Neural progenitor cell (in vitro differentiated cells): ENCODE measurements around the gene MRPS21. TPM values are rescaled to one million over a fixed set of nuclear protein-coding genes. Genes with fewer than 3 reads are reported as not detected.

Experiments
- DNase-seq: peaks from one replicate; pipeline ENCODE4 v3.0.0-alpha.2; 2016; ENCODE audit warnings: low spot score
- H2AFZ ChIP-seq: fragments of 200-600 bp; sonication (generic); replicated peaks from 2 replicates; pipeline ENCODE4 v1.6.1; 2016; ENCODE audit warnings: antibody characterized with exemption
- H3F3A ChIP-seq: fragments of 200-600 bp; sonication (generic); 2 replicates; pipeline ENCODE4 v1.6.1; 2016; ENCODE audit warnings: antibody characterized with exemption, low read depth
- H3K27ac ChIP-seq: fragments of 200-600 bp; sonication (generic); 2 replicates; pipeline ENCODE4 v1.5.1; 2016; ENCODE audit warnings: mild to moderate bottlenecking
- H3K27me3 ChIP-seq: fragments of 200-600 bp; sonication (generic); 2 replicates; pipeline ENCODE4 v1.6.1; 2016; ENCODE audit warnings: mild to moderate bottlenecking, moderate library complexity
- H3K36me3 ChIP-seq: fragments of 200-600 bp; sonication (generic); 2 replicates; pipeline ENCODE4 v1.5.1; 2016
- H3K4me1 ChIP-seq: fragments of 200-600 bp; sonication (generic); 2 replicates; pipeline ENCODE4 v1.6.1; 2016; ENCODE audit warnings: mixed run types
- H3K4me2 ChIP-seq: fragments of 200-600 bp; sonication (generic); 2 replicates; pipeline ENCODE4 v1.6.1; 2016
- H3K4me3 ChIP-seq: fragments of 200-600 bp; sonication (generic); 2 replicates; pipeline ENCODE4 v1.5.1; 2016
- H3K79me2 ChIP-seq: fragments of 200-600 bp; sonication (generic); 2 replicates; pipeline ENCODE4 v1.6.1; 2016; ENCODE audit warnings: low read depth
- H3K9ac ChIP-seq: fragments of 200-600 bp; sonication (generic); 2 replicates; pipeline ENCODE4 v1.6.1; 2016
- H3K9me3 ChIP-seq: fragments of 200-600 bp; sonication (generic); 2 replicates; pipeline ENCODE4 v1.5.1; 2016; ENCODE audit warnings: low read depth
- H4K20me1 ChIP-seq: fragments of 200-600 bp; sonication (generic); 2 replicates; pipeline ENCODE4 v1.6.1; 2016; ENCODE audit warnings: low read depth
- H3K27ac Mint-ChIP-seq: 3 replicates; pipeline ENCODE4 v1.8.0; 2021; ENCODE audit warnings: mixed read lengths
- H3K27me3 Mint-ChIP-seq: 2 replicates; pipeline ENCODE4 v1.8.0; 2022; ENCODE audit warnings: low read depth, mild to moderate bottlenecking, inconsistent platforms, moderate library complexity, mixed read lengths; ENCODE audit not compliant: insufficient read depth
- H3K36me3 Mint-ChIP-seq: 3 replicates; pipeline ENCODE4 v1.8.0; 2021; ENCODE audit warnings: mixed read lengths
- H3K4me1 Mint-ChIP-seq: 3 replicates; pipeline ENCODE4 v1.8.0; 2021; ENCODE audit warnings: mixed read lengths
- H3K4me3 Mint-ChIP-seq: 3 replicates; pipeline ENCODE4 v1.8.0; 2021; ENCODE audit warnings: mild to moderate bottlenecking, moderate library complexity, mixed read lengths
- H3K9me3 Mint-ChIP-seq: 3 replicates; pipeline ENCODE4 v1.8.0; 2020; ENCODE audit warnings: mixed read lengths
- EZH2 ChIP-seq: fragments of 200-600 bp; sonication (generic); IDR thresholded peaks from 2 replicates; pipeline ENCODE4 v1.6.1; 2017; ENCODE audit warnings: antibody characterized with exemption, mild to moderate bottlenecking, moderate library complexity
- EZH2phosphoT487 ChIP-seq: fragments of 200-600 bp; sonication (generic); IDR thresholded peaks from 2 replicates; pipeline ENCODE4 v1.6.1; 2017; ENCODE audit warnings: antibody characterized with exemption
- total RNA-seq: library from RNA; depleted of rRNA; stranded (reverse); fragments of >200 nt; gene quantifications from 2 replicates; pipeline ENCODE4 v1.2.3, GENCODE V29; 2015; ENCODE audit warnings: low replicate concordance
- TF ChIP-seq, protein P1 (sequence below): fragments of 200-600 bp; sonication (generic); IDR thresholded peaks from 2 replicates; pipeline ENCODE4 v1.5.1; 2017; ENCODE audit warnings: antibody characterized with exemption, mild to moderate bottlenecking

MRPS21 gene
- total RNA-seq, 1 donor from 2014 or later = 75.1 TPM

DNA sequence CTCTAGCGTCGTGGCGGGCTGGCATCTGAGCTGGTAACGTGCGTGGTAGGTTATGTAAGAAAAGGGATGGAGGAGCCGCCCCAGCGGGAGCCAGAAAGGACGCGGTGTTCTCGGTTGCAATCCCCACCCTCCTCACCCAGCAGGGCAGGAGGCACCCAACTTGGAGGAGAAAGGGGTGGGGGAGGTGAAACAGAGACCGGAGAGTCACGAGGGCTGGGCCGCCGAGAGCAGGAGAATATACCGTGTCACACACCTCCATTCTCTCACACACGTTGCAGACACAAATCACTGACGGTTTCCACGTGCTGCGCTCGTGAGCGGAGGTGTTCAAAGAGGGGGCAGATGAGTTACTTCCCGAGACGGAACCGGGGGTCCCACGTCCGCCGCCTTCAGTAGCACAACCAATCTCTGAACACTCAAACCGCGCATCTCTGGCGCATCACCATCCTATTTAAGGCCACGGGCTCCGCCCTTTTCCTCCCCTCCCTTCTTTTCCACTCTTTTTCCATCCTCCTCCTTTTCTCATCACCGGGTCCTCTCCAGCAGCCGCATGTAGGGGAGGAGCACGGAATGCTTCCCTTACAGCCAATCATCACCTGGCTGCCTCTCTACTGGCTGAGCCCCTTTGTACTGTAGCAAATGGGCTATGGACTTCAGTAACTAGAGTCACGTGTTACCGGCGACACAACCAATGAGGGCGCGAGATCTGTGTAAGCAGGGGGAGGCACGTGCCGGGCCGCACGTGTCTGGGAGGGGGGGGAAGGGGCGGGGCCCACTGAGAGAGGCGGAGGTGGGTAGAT lies 11.7 kb upstream of the MRPS21 start, which contains the start of gene CIART:
Gene CIART (plus strand): TSS at position 797 of the 800 bp plus-strand sequence. CDS start 714 bp downstream, outside the sequence.
- Histone ChIP-seq H3K4me2 (peak within 1 kb of the TSS; percentile 95), H3K4me3 (peak within 1 kb of the TSS; percentile 71), H3K9me3 (no peaks in the 10 kb centered on the region), H3K27me3 (peaks cover 10% of the 10 kb centered on the region), H3F3A (peaks cover 16% of the 10 kb centered on the region), H4K20me1 (no peaks in the 10 kb centered on the region), H3K4me1 (peaks cover 12% of the 10 kb centered on the region), H2AFZ (peak within 1 kb of the TSS; percentile 74), H3K9ac (no peak within 1 kb of the TSS), H3K79me2 (peaks cover 8% of the 10 kb centered on the region), H3K36me3 (no peaks in the 10 kb centered on the region), H3K27ac (no peak within 1 kb of the TSS)
- Mint-ChIP-seq H3K27ac (peak within 1 kb of the TSS; percentile 51), H3K4me1 (peaks cover 34% of the 10 kb centered on the region), H3K27me3 (peaks cover 11% of the 10 kb centered on the region), H3K9me3 (no peaks in the 10 kb centered on the region), H3K4me3 (peak within 1 kb of the TSS; percentile 93), H3K36me3 (peaks cover 25% of the 10 kb centered on the region)
- DNase-seq = peak; percentile 98
- TF ChIP-seq, protein P1, sequence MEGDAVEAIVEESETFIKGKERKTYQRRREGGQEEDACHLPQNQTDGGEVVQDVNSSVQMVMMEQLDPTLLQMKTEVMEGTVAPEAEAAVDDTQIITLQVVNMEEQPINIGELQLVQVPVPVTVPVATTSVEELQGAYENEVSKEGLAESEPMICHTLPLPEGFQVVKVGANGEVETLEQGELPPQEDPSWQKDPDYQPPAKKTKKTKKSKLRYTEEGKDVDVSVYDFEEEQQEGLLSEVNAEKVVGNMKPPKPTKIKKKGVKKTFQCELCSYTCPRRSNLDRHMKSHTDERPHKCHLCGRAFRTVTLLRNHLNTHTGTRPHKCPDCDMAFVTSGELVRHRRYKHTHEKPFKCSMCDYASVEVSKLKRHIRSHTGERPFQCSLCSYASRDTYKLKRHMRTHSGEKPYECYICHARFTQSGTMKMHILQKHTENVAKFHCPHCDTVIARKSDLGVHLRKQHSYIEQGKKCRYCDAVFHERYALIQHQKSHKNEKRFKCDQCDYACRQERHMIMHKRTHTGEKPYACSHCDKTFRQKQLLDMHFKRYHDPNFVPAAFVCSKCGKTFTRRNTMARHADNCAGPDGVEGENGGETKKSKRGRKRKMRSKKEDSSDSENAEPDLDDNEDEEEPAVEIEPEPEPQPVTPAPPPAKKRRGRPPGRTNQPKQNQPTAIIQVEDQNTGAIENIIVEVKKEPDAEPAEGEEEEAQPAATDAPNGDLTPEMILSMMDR = no peak
- TF ChIP-seq EZH2 (no peak), EZH2phosphoT487 (no peak)

DNA sequence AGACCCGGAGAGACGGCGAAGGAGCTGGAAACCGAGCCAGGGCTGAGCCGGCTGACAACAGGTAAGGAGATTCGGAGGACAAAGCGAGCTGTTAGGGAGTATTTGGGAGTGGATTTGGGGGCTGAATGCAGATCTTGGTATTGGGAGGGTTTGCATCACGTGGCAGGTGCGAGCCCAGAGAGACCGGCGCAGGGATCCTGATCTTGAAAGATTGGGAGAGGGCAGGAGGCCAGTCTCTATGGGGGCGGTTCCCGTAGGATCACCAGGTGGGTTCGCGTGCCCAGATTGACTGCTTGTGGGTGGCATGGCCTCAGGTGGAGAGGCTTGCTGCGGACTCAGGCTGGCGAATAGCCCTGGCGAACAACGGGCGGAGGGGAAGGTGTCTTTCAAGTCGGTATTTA lies 11.1 kb upstream of the MRPS21 start:
- H4K20me1 ChIP-seq = no peaks in the 10 kb centered on the region
- peaks cover 10% of the 10 kb centered on the region for H3K27me3 ChIP-seq
- H3K27ac ChIP-seq = no peak overlapping the region
- H3K4me1 ChIP-seq = peaks cover 12% of the 10 kb centered on the region
- H2AFZ ChIP-seq = peak overlapping the region; percentile 74
- peaks cover 24% of the 10 kb centered on the region for H3K36me3 Mint-ChIP-seq
- H3K36me3 ChIP-seq = no peaks in the 10 kb centered on the region
- peak overlapping the region; percentile 95 for H3K4me2 ChIP-seq
- H3K27ac Mint-ChIP-seq = peak overlapping the region; percentile 47
- H3K9ac ChIP-seq = no peak overlapping the region
- peaks cover 11% of the 10 kb centered on the region for H3K27me3 Mint-ChIP-seq
- no peak for DNase-seq
- H3F3A ChIP-seq = peaks cover 16% of the 10 kb centered on the region
- H3K9me3 ChIP-seq = no peaks in the 10 kb centered on the region
- peak overlapping the region; percentile 93 for H3K4me3 Mint-ChIP-seq
- peaks cover 8% of the 10 kb centered on the region for H3K79me2 ChIP-seq
- peak overlapping the region; percentile 71 for H3K4me3 ChIP-seq
- TF ChIP-seq EZH2phosphoT487 = no peak
- no peak for TF ChIP-seq EZH2
- TF ChIP-seq, protein P1 = no peak
- no peaks in the 10 kb centered on the region for H3K9me3 Mint-ChIP-seq
- peaks cover 34% of the 10 kb centered on the region for H3K4me1 Mint-ChIP-seq

DNA sequence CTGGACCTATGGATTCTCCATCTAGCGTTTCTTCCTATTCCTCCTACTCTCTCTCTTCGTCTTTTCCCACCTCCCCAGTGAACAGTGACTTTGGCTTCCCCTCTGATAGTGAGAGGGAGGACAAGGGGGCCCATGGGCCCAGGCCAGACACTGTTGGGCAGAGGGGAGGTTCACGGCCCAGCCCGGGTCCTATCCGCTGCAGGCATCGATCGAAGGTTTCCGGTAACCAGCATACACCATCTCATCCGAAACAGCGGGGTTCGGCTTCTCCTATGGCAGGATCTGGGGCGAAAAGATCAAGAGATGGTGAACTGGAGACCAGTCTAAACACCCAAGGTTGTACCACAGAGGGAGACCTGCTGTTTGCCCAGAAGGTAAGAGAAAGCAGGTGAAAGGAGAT lies 10.4 kb upstream of the MRPS21 start:
- H3K27me3 ChIP-seq = peaks cover 10% of the 10 kb centered on the region
- no peaks in the 10 kb centered on the region for H3K9me3 ChIP-seq
- H3K4me3 ChIP-seq = peak overlapping the region; percentile 71
- no peak overlapping the region for H3K27ac Mint-ChIP-seq
- peaks cover 12% of the 10 kb centered on the region for H3K4me1 ChIP-seq
- peak overlapping the region; percentile 93 for H3K4me3 Mint-ChIP-seq
- peaks cover 11% of the 10 kb centered on the region for H3K27me3 Mint-ChIP-seq
- peaks cover 24% of the 10 kb centered on the region for H3K36me3 Mint-ChIP-seq
- H3K4me2 ChIP-seq = peak overlapping the region; percentile 95
- peaks cover 34% of the 10 kb centered on the region for H3K4me1 Mint-ChIP-seq
- no peaks in the 10 kb centered on the region for H3K36me3 ChIP-seq
- peaks cover 16% of the 10 kb centered on the region for H3F3A ChIP-seq
- DNase-seq = no peak
- TF ChIP-seq, protein P1 = no peak
- TF ChIP-seq EZH2 (no peak), EZH2phosphoT487 (no peak)
- peaks cover 8% of the 10 kb centered on the region for H3K79me2 ChIP-seq
- H3K27ac ChIP-seq = no peak overlapping the region
- H4K20me1 ChIP-seq = no peaks in the 10 kb centered on the region
- H3K9ac ChIP-seq = no peak overlapping the region
- H2AFZ ChIP-seq = no peak overlapping the region
- no peaks in the 10 kb centered on the region for H3K9me3 Mint-ChIP-seq
